ENCODE data around the gene PTPN1.

Gene PTPN1

GRCh38 chr20:50475681-50476292 lies 34.4 kb upstream of the PTPN1 start:
- TF ChIP-seq REST (IDR thresholded peaks at IDR 0.05; ENCODE audit: insufficient read depth in 1 of 2, low read depth in 2 of 2, low read length in 2 of 2) = no peak
- no peak for TF ChIP-seq TAF1 (IDR thresholded peaks at IDR 0.05; ENCODE audit: borderline replicate concordance, insufficient read depth, low read length)
- no peak for TF ChIP-seq FOXP2 (optimal IDR thresholded peaks at IDR 0.05; ENCODE audit: borderline replicate concordance, extremely low read depth, extremely low read length, insufficient read depth)
- no peak for TF ChIP-seq SIN3A (IDR thresholded peaks at IDR 0.05; ENCODE audit: borderline replicate concordance, insufficient read depth, low read length)
- TF ChIP-seq POLR2AphosphoS5 (IDR thresholded peaks at IDR 0.05; ENCODE audit: low read depth, low read length) = no peak

- TF ChIP-seq TAF1 (IDR thresholded peaks at IDR 0.05; ENCODE audit: borderline replicate concordance, insufficient read depth, low read length) = no peak
- no peak for TF ChIP-seq FOXP2 (optimal IDR thresholded peaks at IDR 0.05; ENCODE audit: borderline replicate concordance, extremely low read depth, extremely low read length, insufficient read depth)
- no peak for TF ChIP-seq SIN3A (IDR thresholded peaks at IDR 0.05; ENCODE audit: borderline replicate concordance, insufficient read depth, low read length)
- TF ChIP-seq POLR2AphosphoS5 (IDR thresholded peaks at IDR 0.05; ENCODE audit: low read depth, low read length) = no peak
- no peak for TF ChIP-seq REST (IDR thresholded peaks at IDR 0.05; ENCODE audit: insufficient read depth in 1 of 2, low read depth in 2 of 2, low read length in 2 of 2)
Observed at GRCh38 chr20:50477239-50477872, 32.8 kb upstream of the PTPN1 start.

- no peak for TF ChIP-seq TAF1 (IDR thresholded peaks at IDR 0.05; ENCODE audit: borderline replicate concordance, insufficient read depth, low read length)
- no peak for TF ChIP-seq FOXP2 (optimal IDR thresholded peaks at IDR 0.05; ENCODE audit: borderline replicate concordance, extremely low read depth, extremely low read length, insufficient read depth)
- TF ChIP-seq POLR2AphosphoS5 (IDR thresholded peaks at IDR 0.05; ENCODE audit: low read depth, low read length) = no peak
- TF ChIP-seq REST (IDR thresholded peaks at IDR 0.05; ENCODE audit: insufficient read depth in 1 of 2, low read depth in 2 of 2, low read length in 2 of 2) = no peak
- TF ChIP-seq SIN3A (IDR thresholded peaks at IDR 0.05; ENCODE audit: borderline replicate concordance, insufficient read depth, low read length) = no peak
Observed at GRCh38 chr20:50478162-50478990, 31.8 kb upstream of the PTPN1 start.

- TF ChIP-seq SIN3A (IDR thresholded peaks at IDR 0.05; ENCODE audit: borderline replicate concordance, insufficient read depth, low read length) (no peak), POLR2AphosphoS5 (IDR thresholded peaks at IDR 0.05; ENCODE audit: low read depth, low read length) (no peak), TAF1 (IDR thresholded peaks at IDR 0.05; ENCODE audit: borderline replicate concordance, insufficient read depth, low read length) (no peak), REST (IDR thresholded peaks at IDR 0.05; ENCODE audit: insufficient read depth in 1 of 2, low read depth in 2 of 2, low read length in 2 of 2) (no peak), FOXP2 (optimal IDR thresholded peaks at IDR 0.05; ENCODE audit: borderline replicate concordance, extremely low read depth, extremely low read length, insufficient read depth) (no peak)
Observed at GRCh38 chr20:50481741-50482140, 28.4 kb upstream of the PTPN1 start.
